K562 (cell line): ENCODE results near the gene KRT33A. TPM values are rescaled to one million over a fixed set of nuclear protein-coding genes. Genes with fewer than 3 reads are reported as not detected.
"Not testable (repeated sequence)": the region's sequence is repeated elsewhere in the genome, so short reads cannot be mapped to it uniquely, and the experiment has no call there.

Experiments
- ATAC-seq: fragments of 200-7000 bp; cut with Tn5 transposase; 3 replicates; pipeline ENCODE4 v1.9.1; 2020; ENCODE audit warnings: moderate library complexity
- BruUV-seq: library from RNA; stranded (reverse); fragments of 400-500 nt; replicated peaks from 2 replicates; lab custom pipeline; 2021; lab: Mats Ljungman, UMichigan
- CTCF ChIA-PET: fragments of 300-600 bp; formaldehyde crosslinking; extraction: SDS; loops from one replicate; lab custom pipeline; 2021; ENCODE audit warnings: low intra/inter-chr PET ratio; lab: Yijun Ruan, JAX
- POLR2A ChIA-PET: fragments of 300-600, 350-650 bp; sonication (Branson Sonifier 250); formaldehyde crosslinking; extraction: SDS; loops from one replicate; lab custom pipeline; 2021; ENCODE audit warnings: antibody characterized with exemption, inconsistent platforms; lab: Yijun Ruan, JAX
- DNase-seq, 4 experiments: peaks; one replicate each; pipeline versions ENCODE4 v3.0.0 to v3.0.0-alpha.2; 2011 to 2018; ENCODE audit warnings: low spot score in 3 of 4, mixed read lengths in 3 of 4; ENCODE audit errors: extremely low read depth in 1 of 4
- FAIRE-seq: peaks from 2 replicates; lab custom pipeline; 2011; peaks lifted over from hg19 to GRCh38; lab: Jason Lieb, UNC
- H2AFZ ChIP-seq: 2 replicates; pipeline ENCODE4 v1.6.0; 2011; ENCODE audit warnings: low read depth, low read length, control low read depth, inconsistent platforms
- H3K27ac ChIP-seq: fragments of 200-600 bp; 3 replicates; pipeline ENCODE4 v1.8.0; 2011; ENCODE audit warnings: low read depth, mild to moderate bottlenecking, control low read depth, inconsistent platforms, low read length, moderate library complexity, mixed read lengths; ENCODE audit errors: extremely low read depth
- H3K27me3 ChIP-seq, 2 experiments: fragments of 300-600 bp in 1 of 2; 2 replicates in 1 of 2; 3 replicates in 1 of 2; pipeline versions ENCODE4 v1.6.0 to v1.8.0; 2011; ENCODE audit warnings: inconsistent platforms in 2 of 2, low read length in 2 of 2, mild to moderate bottlenecking in 1 of 2, mixed read lengths in 1 of 2, moderate library complexity in 1 of 2; ENCODE audit not compliant: control insufficient read depth in 2 of 2, insufficient read depth in 2 of 2
- H3K36me3 ChIP-seq: fragments of 300-600 bp; 3 replicates; pipeline ENCODE4 v1.8.0; 2011; ENCODE audit warnings: mild to moderate bottlenecking, low read length, inconsistent platforms; ENCODE audit not compliant: control insufficient read depth, insufficient read depth
- H3K4me1 ChIP-seq, 2 experiments: fragments of 200-600 bp in 1 of 2; replicated peaks in 1 of 2; 2 replicates in 1 of 2; 3 replicates in 1 of 2; pipeline versions ENCODE4 v1.5.1 to v1.8.0; 2011; ENCODE audit warnings: inconsistent platforms in 2 of 2, low read length in 2 of 2, mild to moderate bottlenecking in 1 of 2, mixed read lengths in 1 of 2, moderate library complexity in 1 of 2; ENCODE audit not compliant: control insufficient read depth in 2 of 2, insufficient read depth in 2 of 2
- H3K4me2 ChIP-seq: 2 replicates; pipeline ENCODE4 v1.6.1; 2011; ENCODE audit warnings: low read length, control low read depth, inconsistent platforms, mixed read lengths; ENCODE audit not compliant: insufficient read depth
- H3K4me3 ChIP-seq: fragments of 200-600 bp; sonication (generic), shearing (Covaris generic); 2 replicates; pipeline ENCODE4 v1.5.1; 2016; ENCODE audit warnings: control low read depth, inconsistent platforms
- H3K79me2 ChIP-seq: fragments of 200-600 bp; 3 replicates; pipeline ENCODE4 v1.8.0; 2011; ENCODE audit warnings: low read length, inconsistent platforms; ENCODE audit not compliant: control insufficient read depth, insufficient read depth
- H3K9ac ChIP-seq, 2 experiments: 2 replicates each; pipeline versions ENCODE4 v1.6.0 to v1.6.1; 2011; ENCODE audit warnings: low read depth in 2 of 2, low read length in 2 of 2, control low read depth in 1 of 2, inconsistent platforms in 1 of 2, mild to moderate bottlenecking in 1 of 2, mixed read lengths in 1 of 2; ENCODE audit not compliant: insufficient read depth in 1 of 2
- H3K9me1 ChIP-seq: one replicate; pipeline ENCODE4 v1.6.0; 2011; ENCODE audit warnings: inconsistent platforms, mild to moderate bottlenecking, low read length, moderate library complexity; ENCODE audit not compliant: control insufficient read depth, insufficient read depth
- H3K9me3 ChIP-seq: replicated peaks from 2 replicates; pipeline ENCODE4 v1.5.1; 2011; ENCODE audit warnings: low read depth, low read length, inconsistent platforms; ENCODE audit not compliant: control insufficient read depth, insufficient read depth
- H4K20me1 ChIP-seq: replicated peaks from 2 replicates; pipeline ENCODE4 v1.6.1; 2011; ENCODE audit warnings: low read length, inconsistent platforms, mixed read lengths; ENCODE audit not compliant: control insufficient read depth, insufficient read depth
- BDP1 ChIP-seq: IDR thresholded peaks from 3 replicates; pipeline ENCODE4 v1.6.1; 2011; ENCODE audit not compliant: insufficient read length, insufficient read depth
- ILF3 ChIP-seq: fragments of 450-650 bp; IDR thresholded peaks from 2 replicates; pipeline ENCODE4 v1.6.1; 2018; ENCODE audit warnings: antibody characterized with exemption, mild to moderate bottlenecking, moderate library complexity, borderline replicate concordance
- MCM7 ChIP-seq, 2 experiments: fragments of 450-650 bp; IDR thresholded peaks; 2 replicates each; pipeline ENCODE4 v1.6.1; 2016 to 2018
- MLX ChIP-seq, 2 experiments: fragments of 450-650 bp in 1 of 2; sonication (generic) in 1 of 2; formaldehyde crosslinking; conservative IDR thresholded peaks; 2 replicates each; pipeline versions ENCODE4 v1.4.0 to v1.8.1; 2020 to 2022; ENCODE audit warnings: mild to moderate bottlenecking in 1 of 2, missing genetic modification reagents in 1 of 2
- ZSCAN29 ChIP-seq: fragments of 450-650 bp; IDR thresholded peaks from 2 replicates; pipeline ENCODE4 v1.6.1; 2017
- WGBS: fragments of 100-300 bp; shearing (Covaris generic); methylation state at CpG from one replicate; pipeline ENCODE4 v1.1.6; 2016; ENCODE audit warnings: low coverage, mixed read lengths; ENCODE audit not compliant: insufficient coverage; ENCODE audit errors: missing lambda C conversion rate; 5-methylcytosine and 5-hydroxymethylcytosine counted together
- in situ Hi-C: fragments of 300-500 bp; cut with MboI; formaldehyde crosslinking; loops from 4 replicates; pipeline ENCODE4 v1.15.0; 2018; ENCODE audit warnings: inconsistent platforms, mixed read lengths
- intact Hi-C: fragments of 100-400 bp; cut with micrococcal nuclease; formaldehyde crosslinking; loops from 2 replicates; pipeline ENCODE4 v1.14.2; 2022
- polyA plus RNA-seq, 8 experiments: library from polyadenylated mRNA; depleted of rRNA in 4 of 8; stranded (reverse) in 5 of 8; unstranded in 3 of 8; fragments of >200 nt; fragmentation: Nextera tagmentation in 2 of 8; fragmentation: Illumina TruSeq in 1 of 8; extraction: Ambion mirVana in 2 of 8; extraction: Trizol in 1 of 8; gene quantifications; 2 replicates each; pipeline versions ENCODE4 v1.2.1 to v1.2.3, GENCODE V29; 2011 to 2014; ENCODE audit warnings: inconsistent platforms in 1 of 8, missing spikeins in 1 of 8
- total RNA-seq, 7 experiments: library from RNA; depleted of rRNA in 6 of 7; stranded (reverse); fragments of >200 nt in 6 of 7; fragmentation: Illumina TruSeq in 2 of 7; extraction: Trizol in 2 of 7; gene quantifications; 2 replicates each; pipeline versions ENCODE4 v1.2.1 to v1.2.3, GENCODE V29; 2011 to 2021; ENCODE audit warnings: low replicate concordance in 1 of 7
- TF ChIP-seq, protein P1 (sequence below): sonication (generic); formaldehyde crosslinking; IDR thresholded peaks from 2 replicates; pipeline ENCODE4 v1.8.1; 2023; ENCODE audit warnings: mild to moderate bottlenecking, missing genetic modification reagents, moderate library complexity

Gene KRT33A
- total and polyA plus RNA-seq, 9 of the 15 experiments (the other 6 are each of a cell fraction or from before 2014, with no cell fraction given): not detected

GRCh38 chr17:41351177-41351576 lies 549 bp upstream of the KRT33A start (continued):
- TF ChIP-seq, protein P1, sequence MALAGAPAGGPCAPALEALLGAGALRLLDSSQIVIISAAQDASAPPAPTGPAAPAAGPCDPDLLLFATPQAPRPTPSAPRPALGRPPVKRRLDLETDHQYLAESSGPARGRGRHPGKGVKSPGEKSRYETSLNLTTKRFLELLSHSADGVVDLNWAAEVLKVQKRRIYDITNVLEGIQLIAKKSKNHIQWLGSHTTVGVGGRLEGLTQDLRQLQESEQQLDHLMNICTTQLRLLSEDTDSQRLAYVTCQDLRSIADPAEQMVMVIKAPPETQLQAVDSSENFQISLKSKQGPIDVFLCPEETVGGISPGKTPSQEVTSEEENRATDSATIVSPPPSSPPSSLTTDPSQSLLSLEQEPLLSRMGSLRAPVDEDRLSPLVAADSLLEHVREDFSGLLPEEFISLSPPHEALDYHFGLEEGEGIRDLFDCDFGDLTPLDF (CRISPR knock-in tag): no peak

- WGBS: 0% methylated on average over 7 of the region's 7 CpGs
- Histone ChIP-seq H2AFZ (no peak overlapping the region), H3K4me2 (no peak overlapping the region), H3K27me3 (no peaks in the 10 kb centered on the region), H4K20me1 (no peaks in the 10 kb centered on the region), H3K4me1 (no peaks in the 10 kb centered on the region), H3K27ac (no peak overlapping the region), H3K9me1 (no peaks in the 10 kb centered on the region), H3K36me3 (no peaks in the 10 kb centered on the region), H3K79me2 (no peaks in the 10 kb centered on the region), H3K9me3 (no peaks in the 10 kb centered on the region), H3K4me3 (no peak overlapping the region), H3K9ac (no peak overlapping the region)
- POLR2A ChIA-PET: no interaction called here
- in situ Hi-C loops (no loop called here), intact Hi-C loops (no loop called here)
- no TSS peak for BruUV-seq
- FAIRE-seq (no peak), DNase-seq (no peak), ATAC-seq (no peak)
- TF ChIP-seq BDP1 (no peak), MLX (CRISPR knock-in tag; conservative IDR thresholded peaks at IDR 0.05) (no peak), MCM7 (IDR thresholded peaks at IDR 0.05) (no peak), ZSCAN29 (no peak), ILF3 (no peak)
- CTCF ChIA-PET: no interaction called here
Observed at GRCh38 chr17:41347869-41348760, 2.5 kb downstream of the KRT33A start.

- POLR2A ChIA-PET: interaction anchor here (1.1 kb wide), 1 partner anchor 10 kb away, joined by 5 read pairs; no protein-coding TSS in a partner anchor
- FAIRE-seq, CTCF ChIA-PET, H3K27ac ChIP-seq, BruUV-seq, H3K9me1 ChIP-seq, H4K20me1 ChIP-seq, H3K9ac ChIP-seq, H3K27me3 ChIP-seq, ATAC-seq, H3K9me3 ChIP-seq, intact Hi-C loops, H3K79me2 ChIP-seq, in situ Hi-C loops, H2AFZ ChIP-seq, H3K4me2 ChIP-seq, H3K4me3 ChIP-seq, H3K4me1 ChIP-seq, DNase-seq, H3K36me3 ChIP-seq: not testable (repeated sequence)
- 1% methylated on average over 16 of the region's 16 CpGs for WGBS
Observed at GRCh38 chr17:41346421-41346820, 4.2 kb downstream of the KRT33A start.
